ENCODE measurements around the gene ZNF536.
"Not testable (repeated sequence)": the region's sequence is repeated elsewhere in the genome, so short reads cannot be mapped to it uniquely, and the experiment has no call there.

ZNF536 gene

DNA sequence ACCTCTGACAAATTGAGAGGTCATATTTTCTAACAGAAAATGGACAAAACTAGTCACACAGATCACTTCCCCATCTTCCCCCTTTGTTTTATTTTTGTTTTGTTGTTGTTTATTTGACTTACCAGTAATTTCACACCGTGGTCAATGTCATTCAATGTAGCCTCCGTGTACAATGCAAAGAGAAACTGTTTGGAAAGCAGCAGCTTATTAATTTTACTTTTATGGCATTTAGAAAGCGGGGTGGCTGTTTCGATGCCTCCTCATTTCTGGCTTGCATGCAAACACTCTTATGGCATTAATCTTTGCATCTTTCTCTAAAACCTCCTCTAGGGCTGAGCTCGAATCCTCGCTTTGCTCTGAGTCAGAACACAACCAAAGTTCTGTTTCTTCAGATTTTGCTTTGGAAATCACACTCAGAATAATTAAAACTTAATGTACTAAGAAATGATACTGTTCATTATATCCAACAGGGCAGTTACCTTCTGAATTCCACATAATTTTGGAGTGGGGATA is 77.0 kb downstream of the ZNF536 start:
- in situ Hi-C loops (cut with HindIII; ENCODE audit: low pct_ligation_motif_present, low pct_unique_long_range_greater_than_20kb, low sequenced_read_pairs): no loop called here
- no peak for DNase-seq

DNA sequence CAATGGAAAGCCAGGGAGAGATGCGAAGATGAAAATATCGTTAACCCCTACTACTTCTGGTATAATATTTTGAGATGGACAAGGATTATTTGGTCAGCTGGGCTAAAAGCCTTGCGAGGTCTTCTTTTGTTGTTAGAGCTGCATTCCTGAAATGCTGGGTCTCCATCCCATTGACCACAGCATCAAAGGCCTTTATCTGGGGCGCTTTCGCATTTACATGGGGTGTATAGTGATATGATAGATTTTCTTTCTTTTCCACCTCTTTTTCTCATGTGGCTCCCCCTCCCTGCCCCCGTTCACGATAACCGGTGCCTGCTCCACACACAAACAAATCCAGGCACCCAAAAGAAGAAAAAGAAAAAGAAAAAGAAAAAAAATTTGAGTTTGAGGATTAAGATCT is 77.5 kb downstream of the ZNF536 start:
- in situ Hi-C loops (cut with HindIII; ENCODE audit: low pct_ligation_motif_present, low pct_unique_long_range_greater_than_20kb, low sequenced_read_pairs): no loop called here
- no peak for DNase-seq

DNA sequence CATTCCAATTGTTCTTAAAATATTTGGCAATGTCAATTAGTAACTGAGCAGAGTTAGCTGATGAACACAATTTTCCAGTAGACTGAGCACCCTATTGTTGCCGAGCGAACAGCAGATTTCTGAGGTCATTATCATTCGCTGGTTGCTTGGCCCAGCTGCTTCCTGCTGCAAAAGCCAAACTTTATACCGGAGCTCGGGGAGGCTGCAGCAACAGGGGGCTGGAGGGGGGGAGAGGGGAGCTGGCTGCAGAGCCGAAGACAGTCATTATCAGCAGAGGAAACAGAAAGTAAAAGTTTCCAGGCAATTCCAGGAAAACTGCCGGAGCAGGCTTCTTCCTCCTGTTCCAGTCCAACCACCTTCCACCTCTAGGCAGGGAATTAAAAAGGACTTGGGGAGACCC is 77.9 kb downstream of the ZNF536 start:
- peak; percentile 1 for DNase-seq
- in situ Hi-C loops (cut with HindIII; ENCODE audit: low pct_ligation_motif_present, low pct_unique_long_range_greater_than_20kb, low sequenced_read_pairs): no loop called here

DNA sequence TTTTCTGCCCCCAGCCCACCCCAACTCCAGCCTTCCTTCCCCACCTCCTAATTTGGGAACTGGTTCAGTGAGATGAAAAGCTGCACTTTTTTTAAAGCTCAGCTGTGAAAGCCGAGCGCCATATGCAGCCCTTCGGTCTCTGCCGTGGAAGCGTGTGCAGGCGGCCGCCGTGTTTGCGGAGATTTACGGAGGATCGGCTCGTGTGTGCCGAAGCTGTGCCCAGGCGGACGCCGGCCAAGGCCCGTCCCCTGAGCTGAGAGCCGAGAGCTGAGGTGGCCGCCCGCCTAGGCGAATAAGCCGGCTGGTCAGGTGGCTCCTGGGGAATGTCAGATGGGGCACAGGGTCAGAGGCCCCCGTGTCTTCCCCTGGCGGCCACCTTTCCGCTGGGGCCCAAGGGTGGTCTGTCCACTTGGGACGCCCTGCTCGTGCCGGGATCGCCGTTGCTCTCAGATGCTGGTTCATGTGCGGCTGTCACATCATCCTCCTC is 78.7 kb downstream of the ZNF536 start:
- in situ Hi-C loops (cut with HindIII; ENCODE audit: low pct_ligation_motif_present, low pct_unique_long_range_greater_than_20kb, low sequenced_read_pairs): no loop called here
- no peak for DNase-seq

DNA sequence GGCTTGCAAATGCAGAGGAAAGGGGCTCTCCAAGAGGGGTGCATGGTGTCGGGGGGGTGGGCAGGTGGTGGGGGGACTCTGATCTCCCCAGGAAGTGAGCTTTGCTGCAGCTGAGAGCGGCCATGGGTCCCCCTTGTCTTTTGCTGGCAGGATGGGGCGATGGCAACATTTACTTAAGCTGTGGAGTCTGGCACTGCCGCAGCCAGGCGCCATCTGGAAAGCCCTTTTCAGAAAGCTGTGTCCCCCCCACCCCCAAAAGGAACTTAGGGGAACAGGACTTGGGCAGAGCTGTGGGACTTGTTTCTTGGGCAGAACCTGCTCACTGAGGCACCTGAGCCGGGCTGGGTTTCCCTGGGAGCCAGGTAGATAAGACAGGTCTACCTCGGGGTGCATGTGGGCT is 80.7 kb downstream of the ZNF536 start:
- in situ Hi-C loops (cut with HindIII; ENCODE audit: low pct_ligation_motif_present, low pct_unique_long_range_greater_than_20kb, low sequenced_read_pairs): no loop called here
- no peak for DNase-seq

DNA sequence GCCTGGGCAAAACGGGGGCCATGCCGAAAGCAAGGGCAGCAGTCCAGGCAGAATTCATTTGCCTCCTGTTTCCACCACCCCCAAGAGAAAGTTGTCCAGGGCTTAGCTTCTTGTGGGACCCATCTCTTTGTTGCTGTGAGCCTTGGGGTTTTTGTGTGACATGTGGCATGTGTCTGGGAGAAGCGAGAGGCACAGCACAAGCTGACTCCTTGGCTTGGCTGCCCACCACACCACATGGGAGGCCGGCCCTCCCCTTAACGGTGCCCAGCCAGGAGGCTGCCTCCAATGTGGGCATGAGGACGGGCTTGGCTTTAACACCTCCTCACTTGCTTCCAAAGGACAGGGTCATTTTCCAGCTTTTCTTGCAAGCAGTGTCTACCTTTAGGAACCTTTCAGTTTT is 81.6 kb downstream of the ZNF536 start:
- DNase-seq: no peak

DNA sequence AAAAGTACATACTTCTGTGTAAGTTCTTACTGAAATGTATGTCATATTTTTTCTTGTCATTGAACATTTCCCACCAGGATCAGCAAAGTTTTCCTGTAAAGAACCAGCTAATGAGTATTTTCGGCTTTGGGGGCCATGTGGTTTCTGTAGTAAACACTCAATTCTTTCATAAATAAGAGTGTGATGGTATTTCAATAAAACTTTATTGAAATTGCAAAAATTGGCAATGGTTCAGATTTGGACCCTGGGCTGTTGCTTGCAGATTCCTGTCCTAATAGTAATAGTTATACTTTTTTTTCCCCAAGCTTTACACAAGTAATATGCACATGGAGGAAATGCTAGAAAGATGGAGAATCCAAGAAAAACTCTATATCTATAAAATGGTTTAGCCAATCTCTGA is 83.7 kb downstream of the ZNF536 start:
- no peak for DNase-seq
- in situ Hi-C loops (cut with HindIII; ENCODE audit: low pct_ligation_motif_present, low pct_unique_long_range_greater_than_20kb, low sequenced_read_pairs): no loop called here

More for the DNA sequence above, 81.6 kb downstream of the ZNF536 start:
- in situ Hi-C loops (cut with HindIII; ENCODE audit: low pct_ligation_motif_present, low pct_unique_long_range_greater_than_20kb, low sequenced_read_pairs): no loop called here

DNA sequence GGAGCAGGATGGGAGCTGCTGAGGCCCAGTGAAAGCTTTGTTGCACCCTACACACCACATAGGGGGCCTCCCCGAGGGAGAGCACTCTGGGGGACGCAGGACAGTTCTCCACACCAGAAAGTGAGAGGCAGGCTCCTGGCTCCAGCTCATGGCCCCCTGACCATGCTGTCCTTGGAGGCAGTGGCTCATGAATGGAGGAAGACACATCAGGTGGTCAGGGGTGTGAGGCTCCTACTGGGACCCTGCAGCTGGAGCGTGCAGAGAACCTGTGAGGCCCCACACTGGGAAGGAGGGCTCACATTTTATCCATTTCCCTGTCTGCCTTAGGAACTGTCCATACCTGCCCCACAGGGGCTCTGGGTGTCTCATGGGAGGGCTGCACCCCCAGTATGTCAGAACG is 85.3 kb downstream of the ZNF536 start:
- in situ Hi-C loops (cut with HindIII; ENCODE audit: low pct_ligation_motif_present, low pct_unique_long_range_greater_than_20kb, low sequenced_read_pairs): no loop called here
- DNase-seq: no peak

DNA sequence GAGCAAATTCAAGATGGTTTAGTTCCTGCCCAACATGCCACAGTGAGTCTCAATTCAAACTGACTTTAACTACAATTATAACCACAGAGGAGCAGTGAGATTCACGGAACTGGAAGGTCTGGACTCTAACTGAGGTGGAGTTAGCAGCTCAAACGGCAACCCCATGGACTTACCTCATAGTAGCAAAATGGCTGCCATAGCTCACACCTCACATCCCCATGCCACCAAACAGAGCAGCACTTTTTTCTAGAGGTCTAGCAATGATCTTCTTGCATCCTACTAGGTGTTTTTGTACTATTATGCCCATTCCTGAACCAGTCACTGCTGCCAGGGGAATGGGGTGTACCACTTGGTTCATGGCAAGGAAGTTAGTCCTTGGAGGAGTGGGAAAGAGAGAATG is 87.7 kb downstream of the ZNF536 start:
- no peak for DNase-seq
- in situ Hi-C loops (cut with HindIII; ENCODE audit: low pct_ligation_motif_present, low pct_unique_long_range_greater_than_20kb, low sequenced_read_pairs): no loop called here

DNA sequence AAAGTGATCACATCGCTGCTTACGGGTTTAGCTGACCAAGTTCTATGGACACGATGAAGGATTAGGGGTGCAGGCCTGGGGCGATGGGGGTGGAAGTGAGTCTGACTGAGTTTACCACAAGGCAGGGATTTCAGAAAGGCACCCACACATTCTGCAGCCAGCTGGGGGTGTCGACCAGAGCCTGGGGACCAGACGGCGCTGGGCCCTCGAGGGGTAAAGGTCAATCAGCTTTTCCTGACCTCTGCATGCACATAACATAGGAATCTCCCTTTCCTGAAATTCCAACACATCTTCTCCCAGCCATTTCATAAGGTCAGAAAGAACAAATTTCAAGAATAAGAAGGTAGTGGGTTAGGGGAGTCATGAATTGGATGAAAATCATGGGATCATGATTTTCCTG is 92.0 kb downstream of the ZNF536 start:
- in situ Hi-C loops (cut with HindIII; ENCODE audit: low pct_ligation_motif_present, low pct_unique_long_range_greater_than_20kb, low sequenced_read_pairs): no loop called here
- DNase-seq: no peak

DNA sequence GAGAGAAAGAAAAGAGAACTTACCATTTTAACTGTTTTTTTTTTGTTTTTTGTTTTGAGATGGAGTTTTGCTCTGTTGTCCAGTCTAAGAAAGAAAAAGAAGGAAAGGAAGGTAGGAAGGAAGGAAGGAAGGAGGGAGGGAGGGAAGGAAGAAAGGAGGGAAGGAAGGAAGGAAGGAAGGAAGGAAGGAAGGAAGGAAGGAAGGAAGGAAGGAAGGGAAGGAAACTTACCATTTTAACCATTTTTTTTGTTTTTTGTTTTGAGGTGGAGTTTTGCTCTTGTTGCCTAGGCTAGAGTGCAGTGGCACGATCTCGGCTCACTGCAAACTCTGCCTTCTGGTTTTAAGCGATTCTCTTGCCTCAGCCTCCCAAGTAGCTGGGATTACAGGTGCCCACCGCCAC is 94.4 kb downstream of the ZNF536 start:
- DNase-seq; in situ Hi-C loops (cut with HindIII; ENCODE audit: low pct_ligation_motif_present, low pct_unique_long_range_greater_than_20kb, low sequenced_read_pairs): not testable (repeated sequence)

DNA sequence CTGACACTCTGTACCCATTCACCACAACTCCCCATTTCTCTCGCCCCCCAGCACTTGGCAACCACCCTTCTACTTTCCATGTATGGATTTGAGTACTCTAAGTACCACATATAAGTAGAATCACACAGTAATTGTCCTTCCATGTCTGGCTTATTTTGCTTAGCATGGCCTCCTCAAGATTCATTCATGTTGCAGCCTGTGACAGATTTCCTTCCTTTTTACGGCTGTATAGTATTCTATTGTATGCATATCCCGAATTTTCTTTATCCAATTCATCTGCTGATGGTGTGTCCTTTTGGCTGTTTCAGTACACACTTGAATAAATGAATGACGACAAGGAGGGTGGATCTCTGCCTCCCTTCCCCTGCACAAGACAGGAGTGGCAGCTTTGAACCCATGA is 95.1 kb downstream of the ZNF536 start:
- in situ Hi-C loops (cut with HindIII; ENCODE audit: low pct_ligation_motif_present, low pct_unique_long_range_greater_than_20kb, low sequenced_read_pairs): no loop called here
- no peak for DNase-seq

DNA sequence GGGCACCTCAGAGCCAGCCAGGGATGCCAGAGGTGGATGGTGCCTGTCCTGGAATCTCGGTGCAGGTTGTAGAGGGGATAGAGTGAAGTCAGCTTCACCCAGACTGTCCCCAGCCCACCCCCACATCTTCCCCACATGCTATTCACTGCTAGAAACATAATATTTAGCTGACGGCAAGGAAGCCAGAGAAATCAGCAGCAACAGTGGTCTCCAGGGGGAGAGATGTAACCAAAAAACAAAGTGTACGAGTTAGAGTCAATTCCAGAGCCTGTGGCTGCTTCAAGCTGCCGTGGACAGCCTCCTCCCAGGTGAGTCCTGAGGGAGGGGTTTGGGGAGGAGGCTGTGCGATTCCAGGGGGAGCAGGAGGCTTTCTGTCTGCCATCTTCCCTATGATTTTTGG is 97.6 kb downstream of the ZNF536 start:
- in situ Hi-C loops (cut with HindIII; ENCODE audit: low pct_ligation_motif_present, low pct_unique_long_range_greater_than_20kb, low sequenced_read_pairs): no loop called here
- no peak for DNase-seq

DNA sequence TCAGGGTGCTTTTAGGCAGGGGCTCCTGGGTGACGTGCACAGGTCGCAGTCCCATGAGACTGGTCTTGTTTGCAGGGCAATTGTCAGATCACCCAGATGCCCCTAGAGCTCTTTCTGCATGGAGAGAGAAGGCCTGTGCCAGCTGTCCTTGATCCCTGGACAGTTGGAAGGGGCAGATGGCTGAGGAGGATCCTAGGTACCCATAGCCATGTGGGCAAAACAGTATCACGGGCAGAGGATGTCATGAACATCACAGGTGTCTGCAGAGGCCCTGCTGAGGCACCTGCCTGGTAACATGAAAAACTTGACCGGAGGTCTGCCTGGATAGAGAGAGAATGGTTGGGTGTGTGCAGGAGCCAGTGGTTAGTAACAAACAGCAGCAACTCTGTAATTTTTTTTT is 99.3 kb downstream of the ZNF536 start:
- DNase-seq: no peak
- in situ Hi-C loops (cut with HindIII; ENCODE audit: low pct_ligation_motif_present, low pct_unique_long_range_greater_than_20kb, low sequenced_read_pairs): no loop called here

DNA sequence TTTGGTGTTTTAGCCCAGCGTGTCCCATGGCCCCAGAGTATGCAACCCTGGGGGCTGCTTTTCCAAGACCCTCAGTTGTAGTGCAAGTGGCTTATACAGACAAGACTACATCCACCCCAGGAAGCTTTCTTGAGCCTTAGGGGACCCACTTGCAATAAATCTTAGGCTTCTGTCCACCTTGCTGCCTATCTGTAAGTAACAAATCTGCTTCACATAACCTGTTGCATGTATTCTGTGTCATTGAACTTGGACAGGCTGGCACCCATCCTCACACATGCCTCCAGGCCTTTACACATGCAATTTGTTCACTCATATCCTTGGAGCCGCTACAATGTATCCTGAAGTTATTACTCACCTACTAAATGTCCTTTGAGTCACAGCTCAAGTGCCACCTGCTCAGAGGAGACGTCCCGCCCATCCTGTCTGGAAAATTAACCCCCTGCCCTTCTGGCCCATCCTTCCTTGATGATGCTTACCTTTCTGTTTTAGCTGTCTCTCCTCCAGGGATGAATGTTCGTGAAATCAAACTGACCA is 101.2 kb downstream of the ZNF536 start:
- DNase-seq: no peak
- in situ Hi-C loops (cut with HindIII; ENCODE audit: low pct_ligation_motif_present, low pct_unique_long_range_greater_than_20kb, low sequenced_read_pairs): no loop called here

DNA sequence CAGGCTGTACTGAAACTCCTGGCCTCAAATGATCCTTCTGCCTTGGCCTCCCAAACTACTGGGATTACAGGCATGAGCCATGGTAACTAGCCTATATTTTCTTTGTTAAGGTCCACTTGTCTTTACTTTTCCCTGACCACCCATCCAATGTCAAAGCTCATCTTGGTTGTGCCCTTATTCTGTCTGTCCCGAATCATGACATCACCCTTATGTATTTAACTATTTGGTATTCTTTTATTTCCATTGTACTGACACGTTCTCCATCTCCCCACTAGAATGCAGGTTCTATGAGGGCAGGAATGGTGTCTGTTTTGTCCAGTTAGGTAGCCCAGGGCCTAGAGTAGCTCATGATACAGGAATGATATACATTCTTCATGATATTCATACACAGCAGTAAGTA is 104.8 kb downstream of the ZNF536 start:
- DNase-seq: no peak
- in situ Hi-C loops (cut with HindIII; ENCODE audit: low pct_ligation_motif_present, low pct_unique_long_range_greater_than_20kb, low sequenced_read_pairs): no loop called here

DNA sequence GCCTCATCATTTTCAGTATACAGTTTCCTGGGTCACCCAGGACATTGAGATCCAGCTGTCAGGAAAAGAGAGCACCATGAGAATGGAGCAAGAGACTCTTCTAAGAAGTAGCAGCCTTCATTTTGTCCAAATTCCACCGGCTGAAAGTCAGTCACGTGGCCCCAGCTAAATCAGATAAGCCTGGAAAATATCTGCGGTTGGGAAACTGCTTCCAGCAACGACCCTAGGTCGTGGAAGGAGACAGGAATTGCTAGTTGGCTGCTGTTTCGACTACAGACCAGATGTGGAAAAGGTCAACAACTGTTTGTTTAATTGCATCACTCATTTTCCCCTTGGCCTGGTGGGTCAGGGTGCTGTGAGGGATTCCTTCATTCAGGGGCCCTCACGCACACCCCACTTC is 107.0 kb downstream of the ZNF536 start:
- in situ Hi-C loops (cut with HindIII; ENCODE audit: low pct_ligation_motif_present, low pct_unique_long_range_greater_than_20kb, low sequenced_read_pairs): no loop called here
- no peak for DNase-seq

DNA sequence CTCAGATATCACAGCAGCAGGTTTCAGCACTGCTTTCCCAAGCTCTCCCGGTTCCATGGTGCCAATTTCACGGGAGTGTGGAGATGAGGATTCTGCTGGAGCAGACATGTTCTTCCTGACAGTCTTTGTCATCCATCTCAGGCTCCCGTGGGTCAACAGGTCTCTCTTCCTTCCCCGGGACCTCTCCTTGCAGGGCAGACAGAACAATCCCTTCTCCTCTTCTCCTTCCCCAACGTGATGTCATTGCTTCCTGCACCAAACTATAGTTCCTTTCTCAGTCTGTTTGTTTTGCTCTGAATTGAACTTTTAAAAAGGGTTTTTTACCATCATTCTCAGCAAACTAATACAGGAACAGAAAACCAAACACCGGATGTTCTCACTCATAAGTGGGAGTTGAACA is 107.9 kb downstream of the ZNF536 start:
- DNase-seq: no peak
- in situ Hi-C loops (cut with HindIII; ENCODE audit: low pct_ligation_motif_present, low pct_unique_long_range_greater_than_20kb, low sequenced_read_pairs): no loop called here

DNA sequence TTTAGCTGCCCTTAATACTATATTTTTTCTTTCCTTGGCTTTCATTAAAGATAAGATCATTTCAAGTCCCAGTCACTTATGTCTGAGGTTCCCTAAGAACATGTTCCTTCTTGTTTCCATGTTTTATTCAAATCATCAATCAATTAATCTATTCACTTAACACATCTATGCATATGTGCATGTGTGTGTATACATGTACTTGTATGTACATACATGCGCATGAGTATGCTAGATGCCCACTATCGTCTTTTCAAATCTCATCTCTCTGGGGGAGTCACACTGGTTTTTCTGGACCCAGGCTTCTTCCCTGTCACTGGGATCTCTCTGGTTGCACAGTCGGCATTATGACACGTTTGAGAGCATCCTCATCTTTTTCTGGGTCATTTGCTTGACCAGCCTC is 108.9 kb downstream of the ZNF536 start:
- DNase-seq: no peak
- in situ Hi-C loops (cut with HindIII; ENCODE audit: low pct_ligation_motif_present, low pct_unique_long_range_greater_than_20kb, low sequenced_read_pairs): no loop called here

DNA sequence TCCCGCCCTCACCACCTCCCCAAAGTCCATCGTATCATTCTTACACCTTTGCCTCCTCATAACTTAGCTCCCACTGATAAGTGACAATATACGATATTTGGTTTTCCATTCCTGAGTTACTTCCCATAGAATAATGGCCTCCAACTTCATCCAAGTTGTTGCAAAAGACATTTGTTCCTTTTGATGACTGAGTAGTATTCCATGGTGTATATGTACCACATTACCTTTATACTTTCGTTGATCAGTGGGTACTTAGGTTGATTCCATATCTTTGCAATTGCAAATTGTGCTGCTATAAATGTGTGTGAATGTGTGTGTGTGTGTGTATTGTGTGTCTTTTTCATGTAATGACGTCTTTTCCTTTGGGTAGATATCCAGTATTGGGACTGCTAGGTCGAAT is 109.6 kb downstream of the ZNF536 start:
- no peak for DNase-seq
- in situ Hi-C loops (cut with HindIII; ENCODE audit: low pct_ligation_motif_present, low pct_unique_long_range_greater_than_20kb, low sequenced_read_pairs): no loop called here

DNA sequence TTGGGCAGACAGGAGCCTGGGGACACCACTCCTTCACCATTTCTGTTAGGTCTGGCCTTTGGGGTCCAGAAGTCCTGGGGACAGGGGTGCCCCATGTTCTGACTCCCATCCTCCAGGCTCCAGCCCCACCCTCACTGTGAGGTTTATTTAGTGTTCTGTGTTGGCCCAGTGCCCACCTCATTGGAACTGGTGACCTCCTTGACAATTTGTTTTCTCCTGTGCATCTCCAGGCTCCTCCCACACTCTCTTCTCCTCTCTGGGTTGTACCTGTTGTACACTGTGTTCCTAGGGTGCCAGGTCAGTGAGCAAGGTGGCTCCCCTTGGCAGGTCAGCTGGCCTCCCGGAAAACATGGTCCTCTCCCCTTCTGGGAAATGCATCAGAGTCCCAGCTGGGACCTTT is 110.8 kb downstream of the ZNF536 start:
- no peak for DNase-seq
- in situ Hi-C loops (cut with HindIII; ENCODE audit: low pct_ligation_motif_present, low pct_unique_long_range_greater_than_20kb, low sequenced_read_pairs): no loop called here
